GM12873 (cell line): Measurements from ENCODE around the gene IMMP2L.

Experiments used
- TF ChIP-seq, protein P1 (sequence below): IDR thresholded peaks from 2 replicates; pipeline ENCODE4 v1.5.1; 2012; ENCODE audit warnings: low read depth, mild to moderate bottlenecking, moderate library complexity, low read length, control low read depth; ENCODE audit not compliant: insufficient read depth; ENCODE audit errors: missing control alignments

IMMP2L gene

DNA sequence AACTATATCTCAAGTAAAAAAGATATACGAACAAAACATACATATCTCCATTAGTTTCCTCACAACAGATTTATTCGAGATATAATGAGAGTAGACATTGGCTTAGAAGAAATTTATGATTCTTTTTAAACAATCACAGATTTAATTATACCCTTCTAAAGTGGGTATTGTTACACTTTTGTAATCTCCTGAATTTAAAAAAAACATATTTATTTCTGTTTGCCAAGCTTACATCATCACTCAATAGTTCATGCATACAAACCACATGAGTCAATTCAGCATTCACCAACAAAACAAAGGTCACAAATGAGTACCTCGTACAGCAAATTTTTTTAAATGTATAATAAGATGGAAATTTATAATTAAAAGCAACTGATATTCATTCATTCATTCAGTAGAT, 453.8 kb downstream of the IMMP2L start:
- TF ChIP-seq, protein P1, sequence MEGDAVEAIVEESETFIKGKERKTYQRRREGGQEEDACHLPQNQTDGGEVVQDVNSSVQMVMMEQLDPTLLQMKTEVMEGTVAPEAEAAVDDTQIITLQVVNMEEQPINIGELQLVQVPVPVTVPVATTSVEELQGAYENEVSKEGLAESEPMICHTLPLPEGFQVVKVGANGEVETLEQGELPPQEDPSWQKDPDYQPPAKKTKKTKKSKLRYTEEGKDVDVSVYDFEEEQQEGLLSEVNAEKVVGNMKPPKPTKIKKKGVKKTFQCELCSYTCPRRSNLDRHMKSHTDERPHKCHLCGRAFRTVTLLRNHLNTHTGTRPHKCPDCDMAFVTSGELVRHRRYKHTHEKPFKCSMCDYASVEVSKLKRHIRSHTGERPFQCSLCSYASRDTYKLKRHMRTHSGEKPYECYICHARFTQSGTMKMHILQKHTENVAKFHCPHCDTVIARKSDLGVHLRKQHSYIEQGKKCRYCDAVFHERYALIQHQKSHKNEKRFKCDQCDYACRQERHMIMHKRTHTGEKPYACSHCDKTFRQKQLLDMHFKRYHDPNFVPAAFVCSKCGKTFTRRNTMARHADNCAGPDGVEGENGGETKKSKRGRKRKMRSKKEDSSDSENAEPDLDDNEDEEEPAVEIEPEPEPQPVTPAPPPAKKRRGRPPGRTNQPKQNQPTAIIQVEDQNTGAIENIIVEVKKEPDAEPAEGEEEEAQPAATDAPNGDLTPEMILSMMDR, result no peak

DNA sequence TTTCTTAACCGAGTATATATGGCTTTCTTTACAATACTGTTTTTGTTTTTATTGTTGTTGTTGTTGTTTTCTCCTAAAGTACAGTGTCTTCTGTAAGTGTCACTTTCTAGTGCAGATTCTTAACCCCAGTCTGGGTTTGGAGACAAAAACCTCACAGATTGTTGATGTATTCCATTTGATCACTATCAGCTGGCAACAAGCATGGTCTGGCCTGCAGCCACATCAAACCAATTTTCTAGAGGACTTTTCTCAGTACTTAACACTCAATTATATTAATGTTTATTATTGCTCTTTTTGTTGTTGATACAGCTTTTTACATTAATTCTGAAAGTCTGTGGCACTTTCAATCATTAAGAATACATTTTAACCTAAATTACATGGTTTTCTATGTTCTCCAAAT, 454.3 kb downstream of the IMMP2L start:
- TF ChIP-seq, protein P1, result no peak

DNA sequence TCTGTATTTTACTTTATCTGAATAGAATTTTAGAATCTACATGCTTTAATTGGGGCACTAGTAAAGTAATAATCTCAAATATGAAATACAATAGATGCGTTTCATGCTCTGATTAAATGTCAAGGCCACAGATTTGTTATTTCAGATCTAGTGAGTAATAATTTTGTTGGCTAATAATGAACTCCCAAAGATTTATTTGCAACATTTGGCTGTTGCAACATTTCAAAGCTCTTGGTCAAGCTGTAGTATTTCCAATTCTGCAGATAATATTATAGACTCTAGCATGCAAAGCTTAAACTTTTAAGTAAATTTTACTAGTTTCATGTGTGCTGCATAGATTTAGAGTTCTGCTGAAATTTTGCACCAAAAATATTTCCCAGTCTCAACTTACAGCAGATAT, 454.7 kb downstream of the IMMP2L start:
- TF ChIP-seq, protein P1, result no peak

DNA sequence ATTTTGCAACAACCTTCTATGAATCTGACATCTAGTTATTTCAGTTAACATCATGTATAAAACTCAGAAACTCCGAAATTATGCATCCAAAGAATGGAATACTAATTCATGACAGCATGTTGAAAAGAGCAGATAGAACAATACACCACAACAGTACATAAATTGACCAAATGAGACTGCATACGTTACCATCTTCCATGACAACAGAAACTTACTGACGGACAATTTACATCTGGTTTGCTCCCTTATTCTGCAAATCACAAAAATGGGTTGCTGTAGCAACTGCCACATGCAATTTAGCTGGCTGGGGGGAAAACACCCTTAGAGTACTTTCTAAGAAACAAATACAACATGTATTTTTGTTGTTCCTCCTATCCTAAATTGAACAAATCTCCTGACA, 457.0 kb downstream of the IMMP2L start:
- TF ChIP-seq, protein P1, result no peak

DNA sequence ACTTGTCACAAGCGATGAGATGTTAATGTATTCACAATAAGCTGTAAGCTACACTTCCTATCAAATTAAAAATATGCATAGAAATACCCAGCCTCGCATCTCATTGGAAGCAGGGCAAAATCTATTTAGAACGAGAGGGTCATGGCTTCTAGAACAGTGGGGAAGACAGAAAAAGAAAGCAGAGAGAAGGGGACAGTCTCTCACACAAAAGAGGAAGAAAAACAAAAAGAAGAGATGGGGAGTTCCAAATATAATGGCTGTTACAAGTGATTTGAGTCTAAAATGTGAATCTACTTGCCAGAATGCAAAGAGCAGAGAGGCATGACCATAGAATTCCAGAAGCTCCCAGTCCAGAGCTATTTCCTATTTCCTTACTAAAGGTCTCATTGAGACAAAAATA, 457.6 kb downstream of the IMMP2L start:
- TF ChIP-seq, protein P1, result no peak

DNA sequence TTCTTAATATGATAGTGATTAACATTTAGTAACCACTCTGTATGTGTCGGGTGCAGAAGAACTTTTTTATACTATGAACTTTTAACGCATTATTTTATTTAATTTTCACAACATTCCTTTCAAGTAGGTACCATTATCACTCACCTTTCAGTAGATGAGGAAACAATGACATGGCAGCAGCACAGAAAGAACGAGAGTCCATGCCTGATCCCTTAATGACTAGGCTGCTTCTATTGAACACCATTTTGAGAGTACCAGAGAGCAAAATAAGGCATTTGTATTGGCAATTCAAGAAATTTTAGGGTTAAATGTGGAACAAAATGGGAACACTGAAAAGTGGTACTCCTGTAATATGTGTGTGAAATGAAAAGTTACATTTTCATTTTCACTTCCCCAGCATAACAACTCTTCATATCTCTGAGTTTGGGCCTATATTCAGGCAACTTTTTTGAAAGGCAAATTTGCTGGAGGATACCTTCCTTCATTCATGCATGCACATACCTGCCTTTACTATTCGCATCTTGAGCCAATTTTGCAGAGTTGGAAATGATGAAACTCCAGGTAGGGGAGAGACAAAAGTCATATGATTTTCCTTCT, 458.5 kb downstream of the IMMP2L start:
- TF ChIP-seq, protein P1, result no peak

DNA sequence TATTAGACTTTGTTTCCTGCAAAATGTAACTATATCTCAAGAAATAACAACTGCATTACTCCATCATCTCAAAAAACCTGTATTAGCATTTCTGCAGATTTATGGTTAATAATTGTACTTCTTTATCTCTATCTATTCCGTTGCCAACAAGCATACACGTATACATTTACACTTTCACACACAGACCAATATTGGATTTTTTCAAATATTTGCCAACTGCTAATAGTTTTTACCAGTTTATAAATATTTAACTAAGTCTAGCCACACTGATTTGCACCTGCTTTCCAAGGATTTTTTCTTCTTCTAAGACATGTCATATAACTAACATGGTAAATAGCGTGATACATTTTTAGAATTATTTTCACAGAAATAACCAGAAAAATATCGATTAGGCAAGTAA, 459.2 kb downstream of the IMMP2L start:
- TF ChIP-seq, protein P1, result no peak
